ENCODE results near the gene FARP2.
"Not testable (repeated sequence)": the region's sequence is repeated elsewhere in the genome, so short reads cannot be mapped to it uniquely, and the experiment has no call there.

FARP2 gene

DNA sequence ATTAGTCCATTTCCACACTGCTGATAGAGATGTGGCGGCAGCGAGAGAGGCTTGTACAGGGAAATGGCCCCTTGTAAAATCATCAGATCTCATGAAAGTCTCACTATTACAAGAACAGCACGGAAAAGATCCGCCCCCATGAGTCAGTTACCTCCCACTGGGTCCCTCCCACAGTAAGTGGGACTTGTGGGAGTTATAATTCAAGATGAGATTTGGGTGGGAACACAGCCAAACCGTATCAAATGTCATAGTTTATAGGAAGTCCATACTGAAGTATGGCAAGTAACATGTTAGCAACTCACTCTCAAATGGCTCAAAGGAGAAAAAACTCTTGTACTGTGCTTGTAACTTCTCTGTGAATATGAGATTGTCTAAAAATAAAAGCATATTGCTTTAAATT is 56.1 kb downstream of the FARP2 start:
- DNase-seq: no peak

DNA sequence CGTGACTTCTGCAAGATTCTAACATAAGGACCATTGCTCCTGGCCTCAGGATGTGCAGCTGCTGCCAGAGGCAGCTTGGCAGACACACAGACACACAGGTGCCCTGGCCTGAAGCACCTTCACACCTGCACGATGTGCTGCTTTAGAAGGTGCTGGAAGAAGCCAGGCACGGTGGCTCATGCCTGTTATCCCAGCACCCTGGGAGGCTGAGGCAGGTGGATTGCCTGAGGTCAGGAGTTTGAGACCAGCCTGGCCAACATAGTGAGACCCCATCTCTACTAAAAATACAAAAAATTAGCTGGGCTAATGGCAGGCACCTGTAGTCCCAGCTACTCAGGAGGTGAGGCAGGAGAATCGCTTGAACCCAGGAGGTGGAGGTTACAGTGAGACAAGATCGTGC is 57.4 kb downstream of the FARP2 start:
- DNase-seq: not testable (repeated sequence)

DNA sequence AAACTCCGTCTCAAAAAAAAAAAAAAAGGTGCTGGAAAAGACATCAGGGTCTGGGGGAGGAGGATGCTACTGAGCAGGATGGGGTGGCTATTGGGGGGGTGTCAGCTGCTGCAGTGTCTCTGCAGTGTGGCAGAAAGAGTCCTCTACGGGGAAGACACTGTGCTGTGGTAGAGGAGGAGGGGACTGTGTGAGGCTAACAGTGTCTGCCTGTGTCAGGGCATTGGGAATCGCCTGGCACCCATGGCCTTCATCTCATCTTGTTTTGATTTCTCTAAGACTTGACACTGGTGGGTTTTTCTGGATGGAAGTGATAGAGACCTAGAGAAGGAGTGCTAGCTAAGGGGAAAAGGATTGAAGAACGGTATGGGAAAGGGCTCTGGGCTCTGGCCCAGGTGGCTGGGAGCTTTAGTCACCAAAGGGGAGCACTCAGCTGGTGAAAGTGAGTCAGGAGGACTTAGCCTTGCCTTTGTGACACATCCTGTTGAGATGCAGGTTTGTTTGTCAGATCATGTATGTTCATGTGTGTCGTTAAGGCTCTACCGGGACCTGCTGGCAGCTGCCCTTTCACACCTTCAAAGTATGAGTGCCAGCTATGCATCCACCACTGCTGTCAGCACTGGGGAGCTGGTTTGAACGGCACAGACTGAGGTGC is 58.0 kb downstream of the FARP2 start:
- DNase-seq: no peak

DNA sequence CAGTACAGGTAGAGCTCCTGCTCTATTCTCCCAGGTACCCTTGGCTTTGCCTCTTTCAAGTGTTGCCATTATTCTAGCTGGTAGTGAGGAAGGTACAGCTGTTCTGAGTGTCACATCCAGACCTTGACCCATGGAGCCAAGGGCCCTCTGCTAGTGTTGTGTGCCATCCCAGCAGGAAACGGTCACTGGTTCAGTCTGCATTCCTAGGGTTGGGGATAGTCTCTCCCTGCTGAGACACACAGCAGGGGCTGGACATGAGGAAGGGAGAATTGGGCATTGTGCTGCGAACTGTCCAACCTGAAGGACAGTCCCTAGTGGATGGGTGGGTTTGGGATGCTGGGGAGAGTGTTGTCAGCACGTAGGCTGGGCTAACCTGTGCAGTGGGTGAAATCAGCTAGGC is 59.1 kb downstream of the FARP2 start:
- no peak for DNase-seq

DNA sequence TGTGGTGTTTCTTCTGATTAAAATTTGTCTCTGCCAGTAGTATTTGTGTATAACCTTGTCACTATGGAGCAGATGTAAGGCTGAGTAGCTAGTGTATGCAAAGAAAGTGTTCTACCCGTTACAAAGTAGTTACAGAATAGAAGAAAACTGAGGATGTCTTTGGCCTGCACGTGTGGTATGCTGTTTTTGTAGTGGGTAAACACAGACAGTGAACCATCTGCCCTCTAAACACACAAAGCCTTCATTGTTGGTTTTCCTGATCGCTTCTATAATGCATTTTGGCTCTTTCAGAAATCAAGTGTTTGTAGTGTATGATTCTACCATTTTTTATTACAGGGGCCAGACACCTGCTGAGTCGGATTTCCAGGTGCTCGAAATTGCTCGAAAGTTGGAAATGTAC is 61.5 kb downstream of the FARP2 start:
- DNase-seq: no peak

DNA sequence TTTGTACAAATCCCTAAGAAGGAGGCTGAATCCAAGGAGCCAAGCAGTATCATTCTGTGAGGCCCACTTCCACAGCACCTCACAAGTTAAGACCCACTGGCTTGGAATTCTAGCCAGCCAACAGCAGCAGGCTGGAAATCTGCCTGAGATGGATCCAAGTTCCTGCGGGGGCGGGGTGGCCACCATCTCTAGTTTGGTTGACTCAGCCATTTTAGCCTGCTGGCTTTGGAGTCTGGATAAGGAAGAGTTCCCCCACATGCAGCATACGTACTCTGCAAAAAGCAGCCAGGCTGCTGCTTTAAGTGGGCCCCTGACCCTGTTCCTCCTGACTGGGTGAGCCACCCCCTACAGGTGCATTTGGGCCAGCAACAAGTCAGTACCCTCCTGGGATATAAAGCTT is 65.2 kb downstream of the FARP2 start:
- no peak for DNase-seq

DNA sequence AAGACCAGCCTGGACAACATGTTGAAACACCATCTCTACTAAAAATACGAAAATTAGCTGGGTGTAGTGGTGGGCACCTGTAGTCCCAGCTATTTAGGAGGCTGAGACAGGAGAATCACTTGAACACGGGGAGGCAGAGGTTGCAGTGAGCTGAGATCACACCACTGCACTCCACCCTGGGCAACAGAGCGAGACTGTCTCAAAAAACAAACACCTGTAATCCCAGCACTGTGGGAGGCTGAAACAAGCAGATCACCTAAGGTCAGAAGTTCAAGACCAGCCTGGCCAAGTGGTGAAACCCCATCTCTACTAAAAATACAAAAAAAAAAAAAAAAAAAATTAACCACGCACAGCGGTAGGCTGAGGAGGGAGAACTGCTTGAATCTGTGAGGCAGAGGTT is 65.9 kb downstream of the FARP2 start:
- DNase-seq: not testable (repeated sequence)

DNA sequence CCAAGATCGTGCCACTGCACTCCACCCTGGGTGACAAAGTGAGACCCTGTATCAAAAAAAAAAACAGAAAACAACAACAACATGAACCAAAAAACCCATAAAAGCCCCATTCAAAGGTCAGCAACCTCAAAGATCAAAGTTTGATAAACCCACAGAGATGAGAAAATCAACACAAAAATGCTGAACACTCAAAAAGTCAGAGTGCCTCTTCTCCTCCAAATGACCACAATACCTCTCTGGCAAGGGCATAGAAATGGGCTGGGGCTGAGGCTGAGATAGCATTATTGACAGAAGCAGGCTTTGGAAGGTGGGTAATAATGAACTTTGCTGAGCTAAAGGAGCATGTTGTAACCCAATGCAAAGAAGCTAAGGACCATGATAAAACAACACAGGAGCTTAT is 66.3 kb downstream of the FARP2 start:
- DNase-seq: no peak

DNA sequence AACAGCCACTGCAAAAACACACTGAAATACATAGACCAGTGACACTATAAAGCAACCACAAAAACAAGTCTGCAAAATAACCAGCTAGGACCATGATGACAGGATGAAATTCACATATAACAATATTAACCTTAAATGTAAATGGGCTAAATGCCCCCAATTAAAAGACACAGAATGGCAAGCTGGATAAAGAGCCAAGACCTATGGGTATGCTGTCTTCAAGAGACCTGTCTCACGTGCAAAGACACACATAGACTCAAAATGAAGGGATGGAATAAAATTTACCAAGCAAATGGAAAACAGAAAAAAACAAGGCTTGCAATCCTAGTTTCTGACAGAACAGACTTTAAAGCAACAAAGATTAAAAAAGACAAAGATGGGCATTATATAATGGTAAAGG is 67.4 kb downstream of the FARP2 start:
- DNase-seq: not testable (repeated sequence)

DNA sequence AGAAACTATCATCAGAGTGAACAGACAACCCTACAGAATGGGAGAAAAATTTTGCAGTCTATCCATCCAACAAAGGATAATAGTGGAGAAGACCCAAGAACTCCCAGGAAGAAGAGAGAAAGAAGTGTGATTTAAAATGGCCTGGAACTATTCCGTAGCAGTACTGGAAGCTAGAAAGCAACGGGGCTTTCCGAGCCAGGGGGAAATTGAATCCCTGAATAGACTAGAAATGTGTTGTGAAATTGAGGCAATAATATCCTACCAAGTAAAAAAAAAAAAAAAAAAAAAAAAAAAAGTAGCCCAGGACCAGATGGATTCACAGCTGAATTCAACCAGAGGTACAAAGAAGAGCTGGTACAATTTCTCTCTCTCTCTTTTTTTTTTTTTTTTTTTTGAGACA is 69.3 kb downstream of the FARP2 start:
- no peak for DNase-seq

DNA sequence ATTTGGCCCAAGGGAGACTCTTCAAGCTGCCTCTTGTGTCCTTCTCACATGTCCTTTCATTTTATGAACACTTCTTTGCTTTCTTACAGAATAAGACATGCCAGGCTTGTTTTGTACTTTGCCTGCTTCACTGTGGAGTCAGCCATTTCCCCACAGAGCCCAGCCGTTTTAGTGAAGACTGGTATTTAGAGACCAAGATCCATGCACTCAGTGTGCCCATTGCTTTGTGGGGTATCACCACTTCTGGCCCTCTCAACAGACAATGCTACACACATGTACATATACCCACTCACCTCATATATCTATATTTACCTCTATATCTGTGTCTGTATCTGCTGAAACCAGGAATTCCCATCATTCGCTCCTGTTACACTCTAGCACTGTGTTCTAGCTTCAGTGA is 74.1 kb downstream of the FARP2 start:
- no peak for DNase-seq

DNA sequence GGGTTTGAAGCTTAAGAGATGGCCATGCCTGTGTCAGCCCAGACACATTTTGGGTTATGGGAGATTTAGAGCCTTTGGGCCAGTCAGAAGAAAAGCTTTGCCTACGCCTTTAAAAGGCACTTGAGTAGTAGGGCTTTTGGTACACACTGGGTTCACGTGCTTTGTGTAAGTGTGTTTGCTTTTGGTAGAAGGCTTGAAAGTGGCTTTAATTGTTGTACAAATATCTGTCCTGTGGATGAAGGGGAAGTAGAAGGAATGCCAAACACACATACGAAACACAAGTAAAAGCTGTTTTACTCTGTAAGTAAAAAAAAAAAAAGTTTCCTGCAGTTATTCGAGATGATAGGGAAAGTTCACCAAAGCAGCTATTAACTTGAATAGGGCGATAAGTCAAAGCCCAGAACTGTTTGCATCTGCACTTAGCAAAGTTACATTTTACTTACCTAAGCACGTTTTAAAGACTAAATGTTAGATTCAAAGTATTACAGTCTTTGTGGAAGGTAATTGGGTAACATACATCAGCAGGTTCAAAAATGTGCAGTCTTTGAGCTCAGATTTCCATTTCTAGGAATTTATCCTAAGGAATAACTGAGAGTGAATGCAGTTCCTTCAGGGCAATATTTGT is 76.9 kb downstream of the FARP2 start:
- no peak for DNase-seq

DNA sequence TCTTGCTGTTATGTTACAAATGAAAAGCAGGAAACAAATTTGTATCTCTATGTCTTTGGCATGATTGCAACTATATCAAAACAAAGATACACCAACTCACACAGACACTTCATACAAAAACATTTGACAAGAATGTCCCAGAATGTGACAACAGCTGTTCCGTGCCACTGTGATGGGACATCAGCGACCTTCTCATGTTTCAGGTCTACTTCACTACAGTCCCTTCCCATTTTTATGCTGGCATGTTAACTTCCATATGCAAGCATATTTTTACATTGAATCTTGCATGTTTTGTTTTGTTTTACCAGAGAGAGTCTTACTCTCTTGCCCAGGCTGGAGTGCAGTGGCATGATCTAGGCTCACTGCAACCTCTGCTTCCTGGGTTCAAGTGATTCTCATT is 81.1 kb downstream of the FARP2 start:
- no peak for DNase-seq

DNA sequence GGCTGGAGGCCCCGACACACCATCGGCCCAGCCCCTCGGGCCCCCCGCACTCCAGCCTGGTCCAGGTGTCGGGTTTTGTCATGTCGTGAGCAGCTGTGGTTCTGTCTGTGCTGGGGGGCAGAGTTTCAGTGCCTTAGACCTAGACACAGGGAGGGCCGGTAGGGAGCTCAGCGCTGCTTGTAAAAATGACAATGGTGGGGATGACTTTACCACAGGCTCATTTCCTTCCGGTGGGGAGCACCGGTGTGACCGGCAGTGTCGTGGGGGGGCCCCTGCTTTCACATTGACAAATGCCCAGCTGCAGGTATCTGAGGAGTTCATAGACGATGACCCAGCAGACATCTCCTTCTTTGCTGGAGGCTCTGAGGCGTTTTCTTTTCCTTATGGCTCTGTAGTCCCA is 85.4 kb downstream of the FARP2 start:
- no peak for DNase-seq

DNA sequence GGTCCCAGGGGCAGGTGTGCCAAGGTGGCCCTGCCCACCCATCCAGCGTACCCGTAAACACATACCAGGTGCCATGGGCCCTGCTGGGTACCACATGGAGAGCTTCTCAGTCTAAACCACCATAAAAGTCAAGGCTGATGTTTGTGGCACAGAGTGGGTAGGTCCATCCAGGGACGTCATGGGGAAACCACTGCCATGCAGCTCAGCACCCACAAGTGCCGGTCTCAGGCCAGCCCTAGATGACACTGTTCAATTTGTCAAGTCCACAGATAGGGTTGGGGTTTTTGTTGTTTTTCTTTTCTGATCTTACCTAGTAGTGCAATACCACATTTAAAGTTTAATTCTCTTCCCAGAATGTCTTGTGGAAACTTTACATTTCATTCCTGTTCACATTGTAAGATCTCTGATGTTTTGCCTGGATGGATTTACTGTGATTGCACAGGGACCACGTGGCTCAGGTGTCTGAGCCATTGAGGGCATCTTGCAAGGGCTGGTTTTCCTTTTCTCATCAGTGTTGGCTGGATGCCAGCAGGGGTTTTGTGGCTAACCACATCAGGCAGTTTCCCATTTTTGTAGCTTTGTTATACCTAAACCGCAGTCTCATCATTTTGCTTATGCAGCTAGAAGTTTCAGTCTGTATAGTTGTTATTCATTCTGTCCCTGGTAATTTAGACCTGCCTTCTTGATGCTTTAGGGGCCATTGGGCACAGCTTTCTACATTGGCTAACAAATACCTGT is 87.6 kb downstream of the FARP2 start:
- no peak for DNase-seq

DNA sequence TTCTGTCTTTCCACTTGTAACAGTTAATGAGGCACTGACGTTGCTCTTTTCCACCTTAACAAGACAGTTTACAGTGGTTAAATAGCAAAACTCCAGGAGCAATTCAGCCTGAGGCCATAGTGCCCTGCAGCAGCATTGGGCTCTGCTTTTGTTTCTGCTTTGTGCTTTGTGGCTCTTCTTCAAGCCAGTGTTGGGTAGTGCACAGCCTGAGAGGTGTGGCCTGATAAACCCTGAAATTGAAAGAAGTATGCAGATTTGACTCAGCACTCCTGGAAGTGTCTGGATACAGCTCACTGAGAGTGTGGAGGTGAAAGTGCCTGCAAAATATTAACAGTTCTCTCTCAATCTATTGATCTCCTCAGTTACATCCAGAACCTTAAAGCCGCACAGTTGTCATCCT is 89.3 kb downstream of the FARP2 start:
- DNase-seq: no peak

DNA sequence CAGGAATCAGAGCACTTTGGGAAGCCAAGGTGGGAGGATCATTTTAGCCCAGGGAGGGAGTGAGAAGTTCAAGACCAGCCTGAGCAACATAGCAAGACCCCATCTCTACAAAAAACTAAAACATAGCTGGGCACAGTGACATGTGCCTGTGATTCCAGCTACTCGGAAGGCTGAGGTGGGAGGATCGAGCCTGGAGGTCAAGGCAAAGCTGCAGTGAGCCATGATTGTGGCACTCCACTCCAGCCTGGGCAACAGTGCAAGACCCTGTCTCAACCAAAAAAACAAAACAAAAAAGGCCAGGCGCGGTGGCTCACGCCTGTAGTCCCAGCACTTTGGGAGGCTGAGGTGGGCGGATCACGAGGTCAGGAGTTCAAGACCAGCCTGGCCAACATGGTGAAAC is 94.0 kb downstream of the FARP2 start:
- not testable (repeated sequence) for DNase-seq

DNA sequence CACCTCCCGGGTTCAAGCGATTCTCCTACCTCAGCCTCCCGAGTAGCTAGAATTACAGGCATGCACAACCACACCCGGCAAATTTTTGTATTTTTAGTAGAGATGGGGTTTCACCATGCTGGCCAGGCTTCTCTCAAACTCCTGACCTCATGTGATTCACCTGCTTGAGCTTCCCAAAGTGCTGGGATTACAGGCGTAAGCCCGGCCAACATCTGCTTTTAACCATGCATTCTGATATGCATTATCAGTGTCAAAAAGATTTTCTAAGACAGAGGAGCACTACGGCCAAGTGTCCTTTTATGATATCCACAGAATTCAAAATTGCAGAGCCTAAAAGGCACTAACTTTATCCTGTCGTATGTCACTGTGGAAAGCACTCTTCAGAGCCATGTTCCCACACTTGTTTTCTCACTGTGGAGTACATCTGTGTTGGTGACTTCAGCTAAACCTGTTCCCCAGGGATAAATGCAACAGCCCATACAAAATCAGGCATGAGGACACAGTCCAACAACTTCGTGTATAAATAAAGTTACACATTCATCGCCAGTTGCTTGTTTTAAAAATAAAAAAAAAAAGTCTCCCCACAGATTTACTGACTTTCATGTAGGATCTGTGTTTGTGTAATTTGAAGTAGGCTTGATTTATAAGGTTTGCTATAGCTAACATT is 95.9 kb downstream of the FARP2 start:
- DNase-seq: no peak

DNA sequence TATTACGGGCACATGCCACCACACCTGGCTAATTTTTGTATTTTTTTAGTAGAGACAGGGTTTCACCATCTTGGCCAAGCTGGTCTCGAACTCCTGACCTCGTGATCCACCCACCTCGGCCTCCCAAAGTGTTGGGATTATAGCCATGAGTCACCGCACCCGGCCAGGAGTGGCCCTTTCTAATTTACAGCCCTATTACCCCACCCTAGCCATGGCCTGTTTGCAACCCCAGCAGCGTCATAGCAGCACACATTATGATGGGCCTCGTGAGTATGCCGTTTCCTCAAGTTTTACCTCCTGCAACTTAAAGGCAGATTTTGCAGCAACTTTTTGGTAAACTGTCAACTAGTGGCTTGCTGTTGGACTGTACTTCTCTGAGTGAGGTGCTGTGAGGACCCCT is 97.8 kb downstream of the FARP2 start:
- not testable (repeated sequence) for DNase-seq

DNA sequence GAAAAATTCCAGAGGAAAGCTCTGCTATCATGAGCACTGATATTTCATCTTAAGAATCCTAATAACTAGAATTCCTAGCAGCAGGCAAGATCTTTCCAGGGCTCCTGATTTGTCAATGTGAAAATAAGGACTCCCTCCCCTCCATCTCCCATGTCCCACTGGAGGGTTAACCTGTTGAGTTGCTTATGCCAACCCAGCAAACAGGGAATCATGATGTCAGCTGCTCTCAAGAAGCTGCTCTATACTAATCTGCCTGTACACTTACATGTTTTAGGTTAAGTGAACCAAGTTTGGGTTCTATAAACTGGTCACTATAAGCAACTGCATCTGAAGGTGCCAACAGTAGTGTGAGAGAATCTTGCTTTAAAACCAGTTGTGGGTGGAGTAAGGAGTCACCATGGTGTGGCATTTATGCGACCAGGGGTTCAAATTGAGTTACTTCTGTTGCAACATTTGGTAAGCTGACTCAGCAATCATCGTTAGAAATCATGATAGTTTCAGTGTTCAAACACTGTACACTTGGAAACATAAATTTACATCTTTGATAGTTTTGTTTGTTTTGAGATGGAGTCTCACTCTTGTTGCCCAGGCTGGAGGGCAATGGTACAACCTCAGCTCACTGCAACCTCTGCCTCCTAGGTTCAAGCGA is 98.9 kb downstream of the FARP2 start:
- DNase-seq: no peak

DNA sequence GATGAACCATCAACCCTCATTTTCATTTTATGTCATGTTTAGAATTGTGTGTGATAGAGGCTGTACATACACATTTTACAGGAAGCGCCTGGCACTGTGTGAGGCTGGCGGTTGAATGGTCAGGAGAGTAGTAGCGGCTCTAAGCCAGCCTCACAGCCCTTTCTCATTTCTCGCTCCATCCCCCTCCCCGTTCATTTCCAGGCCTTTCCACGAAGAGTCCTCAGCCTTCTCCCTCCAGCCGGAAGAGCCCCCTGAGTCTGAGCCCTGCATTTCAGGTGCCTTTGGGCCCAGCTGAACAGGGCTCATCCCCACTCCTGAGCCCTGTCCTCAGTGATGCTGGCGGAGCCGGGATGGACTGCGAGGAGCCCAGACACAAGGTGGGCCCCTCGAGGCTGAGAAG is 100.5 kb downstream of the FARP2 start:
- DNase-seq: no peak

DNA sequence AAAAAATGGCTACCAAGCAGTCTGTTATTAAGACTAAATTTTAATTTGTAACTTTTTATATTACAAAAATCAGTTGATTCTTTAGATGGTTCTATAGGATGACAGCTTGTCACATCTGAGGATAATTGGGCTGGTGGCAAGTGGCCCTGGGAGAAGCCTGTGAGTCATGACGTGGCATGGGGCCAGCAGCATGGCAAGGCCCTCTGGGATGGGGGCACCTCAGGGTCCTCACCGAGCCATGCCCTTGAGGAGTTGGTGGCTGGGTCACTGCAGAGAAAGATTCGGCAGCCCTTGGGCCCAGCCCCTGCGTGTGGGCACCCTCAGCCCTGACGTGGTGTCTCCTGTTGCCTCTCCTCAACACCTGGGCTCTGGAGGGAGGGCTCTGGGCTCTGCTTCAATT is 102.6 kb downstream of the FARP2 start:
- DNase-seq: no peak

DNA sequence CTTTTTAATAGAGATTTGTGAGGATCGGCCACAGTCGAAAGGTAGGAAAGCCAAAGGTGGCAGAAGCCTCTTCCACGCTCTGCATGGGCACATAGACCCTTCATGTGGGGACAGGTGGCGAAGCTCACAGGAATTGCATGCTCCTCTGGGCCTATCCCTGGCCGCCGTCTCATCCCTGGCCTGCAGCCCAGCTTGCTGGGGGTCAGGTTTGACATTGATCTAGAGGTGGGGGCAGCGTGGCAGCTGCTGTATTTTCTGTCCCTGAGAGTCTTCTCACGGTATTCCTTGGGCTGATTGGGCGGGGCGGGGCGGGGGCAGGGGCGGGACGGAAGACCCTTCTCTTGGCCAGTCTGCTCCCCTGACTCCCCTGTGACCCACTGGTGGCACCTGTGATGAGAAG is 103.4 kb downstream of the FARP2 start:
- DNase-seq: no peak
